Measurements from ENCODE around the gene CAB39L. TPM values are rescaled to one million over a fixed set of nuclear protein-coding genes. Genes with fewer than 3 reads are reported as not detected.

CAB39L gene
- total RNA-seq, 2 donors from 2014 or later, result 24.3 to 27.1 TPM

- Histone ChIP-seq H3K36me3 (no peaks in the 10 kb centered on the region), H3K9me3 (no peaks in the 10 kb centered on the region), H3K27ac (no peak overlapping the region), H3K4me3 (no peak overlapping the region), H3K27me3 (no peaks in the 10 kb centered on the region), H3K4me1 (no peaks in the 10 kb centered on the region)
- TF ChIP-seq CTCF (IDR thresholded peaks at IDR 0.05), result no peak
- DNase-seq (ENCODE audit: low spot score), result no peak
Measured at GRCh38 chr13:49347650-49348385, 96.0 kb downstream of the CAB39L start.

- Histone ChIP-seq H3K4me3 (no peak overlapping the region), H3K4me1 (no peaks in the 10 kb centered on the region), H3K9me3 (no peaks in the 10 kb centered on the region), H3K36me3 (no peaks in the 10 kb centered on the region), H3K27ac (no peak overlapping the region), H3K27me3 (no peaks in the 10 kb centered on the region)
- no peak for DNase-seq (ENCODE audit: low spot score)
- no peak for TF ChIP-seq CTCF (IDR thresholded peaks at IDR 0.05)
Measured at GRCh38 chr13:49346460-49346859, 97.4 kb downstream of the CAB39L start.

GRCh38 chr13:49343731-49344130 lies 100.1 kb downstream of the CAB39L start:
- Histone ChIP-seq H3K27ac (no peak overlapping the region), H3K27me3 (no peaks in the 10 kb centered on the region), H3K4me1 (no peaks in the 10 kb centered on the region), H3K4me3 (no peak overlapping the region), H3K36me3 (peaks cover 9% of the 10 kb centered on the region), H3K9me3 (no peaks in the 10 kb centered on the region)
- no peak for TF ChIP-seq CTCF (IDR thresholded peaks at IDR 0.05)
- DNase-seq (ENCODE audit: low spot score), result no peak

- no peak for DNase-seq (ENCODE audit: low spot score)
- no peak overlapping the region for H3K4me3 ChIP-seq
- H3K4me1 ChIP-seq, result no peaks in the 10 kb centered on the region
- H3K36me3 ChIP-seq, result peaks cover 9% of the 10 kb centered on the region
- no peaks in the 10 kb centered on the region for H3K27me3 ChIP-seq
- no peaks in the 10 kb centered on the region for H3K9me3 ChIP-seq
- TF ChIP-seq CTCF (IDR thresholded peaks at IDR 0.05), result no peak
- no peak overlapping the region for H3K27ac ChIP-seq
Measured at GRCh38 chr13:49343255-49343654, 100.6 kb downstream of the CAB39L start.

- H3K4me3 ChIP-seq, result no peak overlapping the region
- no peak for TF ChIP-seq CTCF (IDR thresholded peaks at IDR 0.05)
Measured at GRCh38 chr13:49342454-49342853, 101.4 kb downstream of the CAB39L start.

GRCh38 chr13:49341941-49342340 lies 101.9 kb downstream of the CAB39L start:
- no peaks in the 10 kb centered on the region for H3K27me3 ChIP-seq
- no peaks in the 10 kb centered on the region for H3K4me1 ChIP-seq
- no peak overlapping the region for H3K27ac ChIP-seq
- H3K9me3 ChIP-seq, result no peaks in the 10 kb centered on the region
- TF ChIP-seq CTCF (IDR thresholded peaks at IDR 0.05), result no peak
- H3K36me3 ChIP-seq, result peaks cover 9% of the 10 kb centered on the region
- DNase-seq (ENCODE audit: low spot score), result no peak
- H3K4me3 ChIP-seq, result no peak overlapping the region

More at GRCh38 chr13:49342454-49342853, 101.4 kb downstream of the CAB39L start:
- Histone ChIP-seq H3K27me3 (no peaks in the 10 kb centered on the region), H3K9me3 (no peaks in the 10 kb centered on the region), H3K36me3 (peaks cover 9% of the 10 kb centered on the region), H3K4me1 (no peaks in the 10 kb centered on the region), H3K27ac (no peak overlapping the region)
- no peak for DNase-seq (ENCODE audit: low spot score)

Measured in right atrium auricular region (tissue), 2 donors.